ENCODE data around the gene QRICH2.

DNA sequence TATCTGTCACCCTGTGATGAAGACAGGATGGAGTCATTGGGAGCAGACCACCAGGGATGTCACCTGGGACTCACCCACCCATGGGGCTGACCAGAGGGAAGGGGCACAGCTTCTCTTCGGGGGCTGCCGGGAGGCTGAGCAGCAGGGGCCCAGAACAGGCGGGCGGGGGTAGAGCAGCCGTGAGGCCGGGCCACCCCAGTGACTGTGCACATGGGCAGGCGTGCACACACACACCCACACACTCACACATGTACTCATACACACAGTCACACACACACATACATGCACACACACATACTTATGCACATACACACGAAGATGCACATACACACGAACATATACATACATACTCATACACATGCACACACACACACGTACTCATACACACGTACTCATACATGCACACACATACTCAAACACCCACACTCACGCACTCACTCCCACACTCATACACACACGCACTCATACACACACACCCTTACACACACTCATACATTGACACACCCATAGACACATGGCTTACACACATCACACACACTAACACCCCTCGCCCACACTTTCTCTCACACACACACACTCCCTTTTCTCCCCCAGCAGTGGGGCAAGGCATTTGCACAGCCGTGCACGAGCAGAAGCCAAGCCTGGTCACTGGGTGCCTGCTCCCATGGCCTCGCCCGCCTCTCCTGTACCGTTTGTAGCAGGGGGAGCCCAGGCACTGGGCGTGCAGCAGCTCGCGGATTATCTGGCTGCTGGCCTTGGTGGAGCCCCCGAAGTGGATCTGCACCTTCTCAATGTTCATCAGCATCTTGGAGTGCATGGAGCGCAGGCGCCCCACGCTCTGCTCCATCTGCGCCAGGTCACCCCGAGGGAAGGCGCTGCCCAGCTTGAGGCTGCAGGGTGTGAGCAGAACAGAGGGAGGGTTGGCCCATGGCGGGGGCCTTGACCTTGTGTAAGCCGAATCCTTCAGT is 30.5 kb downstream of the QRICH2 start:
- TF ChIP-seq CTCF (IDR thresholded peaks at IDR 0.05) = no peak
- TF ChIP-seq EZH2 (IDR thresholded peaks at IDR 0.05) = no peak
- TF ChIP-seq EZH2phosphoT487 (IDR thresholded peaks at IDR 0.05) = no peak
